ENCODE results near the gene BRI3BP. TPM values are rescaled to one million over a fixed set of nuclear protein-coding genes. Genes with fewer than 3 reads are reported as not detected.

The BRI3BP gene
- total RNA-seq, 1 donor from 2014 or later: 12.0 TPM

DNA sequence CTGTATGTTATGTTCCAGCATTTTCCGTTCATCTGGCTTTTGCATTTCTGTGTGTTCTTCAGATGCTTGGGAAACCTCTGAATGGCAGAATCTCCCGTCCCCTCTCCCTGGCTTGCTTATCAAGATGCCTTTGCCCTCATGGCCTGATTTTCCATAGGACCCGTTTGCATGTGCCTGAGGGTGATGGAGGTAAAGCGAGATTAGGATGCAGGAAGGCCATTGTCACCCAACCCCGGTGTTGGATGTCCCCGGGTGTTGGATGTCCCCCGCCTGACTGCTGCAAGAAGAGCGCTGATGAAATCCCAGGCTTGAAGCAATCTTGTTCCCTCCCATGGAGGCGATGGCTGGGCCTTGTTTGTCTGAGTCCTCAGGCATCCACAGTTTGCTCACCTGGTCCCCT lies 9.6 kb downstream of the BRI3BP start:
- H3K4me1 Mint-ChIP-seq (ENCODE audit: low read depth): no peaks in the 10 kb centered on the region
- peaks cover 3% of the 10 kb centered on the region for H3K36me3 Mint-ChIP-seq (ENCODE audit: insufficient read depth)
- H3K4me3 Mint-ChIP-seq (ENCODE audit: low read depth): no peak overlapping the region
- no peak for DNase-seq (ENCODE audit: low spot score, unreplicated experiment)
- H3K27ac Mint-ChIP-seq: no peak overlapping the region
- TF ChIP-seq, protein P1, sequence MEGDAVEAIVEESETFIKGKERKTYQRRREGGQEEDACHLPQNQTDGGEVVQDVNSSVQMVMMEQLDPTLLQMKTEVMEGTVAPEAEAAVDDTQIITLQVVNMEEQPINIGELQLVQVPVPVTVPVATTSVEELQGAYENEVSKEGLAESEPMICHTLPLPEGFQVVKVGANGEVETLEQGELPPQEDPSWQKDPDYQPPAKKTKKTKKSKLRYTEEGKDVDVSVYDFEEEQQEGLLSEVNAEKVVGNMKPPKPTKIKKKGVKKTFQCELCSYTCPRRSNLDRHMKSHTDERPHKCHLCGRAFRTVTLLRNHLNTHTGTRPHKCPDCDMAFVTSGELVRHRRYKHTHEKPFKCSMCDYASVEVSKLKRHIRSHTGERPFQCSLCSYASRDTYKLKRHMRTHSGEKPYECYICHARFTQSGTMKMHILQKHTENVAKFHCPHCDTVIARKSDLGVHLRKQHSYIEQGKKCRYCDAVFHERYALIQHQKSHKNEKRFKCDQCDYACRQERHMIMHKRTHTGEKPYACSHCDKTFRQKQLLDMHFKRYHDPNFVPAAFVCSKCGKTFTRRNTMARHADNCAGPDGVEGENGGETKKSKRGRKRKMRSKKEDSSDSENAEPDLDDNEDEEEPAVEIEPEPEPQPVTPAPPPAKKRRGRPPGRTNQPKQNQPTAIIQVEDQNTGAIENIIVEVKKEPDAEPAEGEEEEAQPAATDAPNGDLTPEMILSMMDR (IDR thresholded peaks at IDR 0.05; ENCODE audit: unreplicated experiment): no peak
- no peaks in the 10 kb centered on the region for H3K9me3 Mint-ChIP-seq (ENCODE audit: low read depth)
- H3K27me3 Mint-ChIP-seq: no peaks in the 10 kb centered on the region

DNA sequence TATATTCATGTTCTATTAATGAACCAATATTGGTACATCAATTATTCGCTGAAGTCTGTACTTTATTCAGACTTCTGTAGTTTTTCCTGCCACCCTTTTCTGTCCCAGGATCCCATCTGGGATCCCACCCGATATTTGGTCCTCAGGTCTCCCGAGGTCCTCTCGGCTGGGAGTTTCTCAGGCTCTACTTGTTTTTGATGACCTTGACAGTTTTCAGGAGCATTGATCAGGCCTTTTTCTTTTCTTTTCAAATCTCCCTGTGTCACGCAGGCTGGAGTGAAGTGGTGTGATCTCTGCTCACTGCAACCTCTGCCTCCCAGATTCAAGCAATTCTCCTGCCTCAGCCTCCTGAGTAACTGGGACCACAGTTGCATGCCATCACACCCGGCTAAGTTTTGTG lies 11.2 kb downstream of the BRI3BP start:
- H3K4me1 Mint-ChIP-seq (ENCODE audit: low read depth): no peaks in the 10 kb centered on the region
- no peaks in the 10 kb centered on the region for H3K9me3 Mint-ChIP-seq (ENCODE audit: low read depth)
- TF ChIP-seq, protein P1 (IDR thresholded peaks at IDR 0.05; ENCODE audit: unreplicated experiment): no peak
- H3K27ac Mint-ChIP-seq: no peak overlapping the region
- H3K36me3 Mint-ChIP-seq (ENCODE audit: insufficient read depth): peaks cover 3% of the 10 kb centered on the region
- H3K27me3 Mint-ChIP-seq: no peaks in the 10 kb centered on the region
- no peak for DNase-seq (ENCODE audit: low spot score, unreplicated experiment)
- no peak overlapping the region for H3K4me3 Mint-ChIP-seq (ENCODE audit: low read depth)

DNA sequence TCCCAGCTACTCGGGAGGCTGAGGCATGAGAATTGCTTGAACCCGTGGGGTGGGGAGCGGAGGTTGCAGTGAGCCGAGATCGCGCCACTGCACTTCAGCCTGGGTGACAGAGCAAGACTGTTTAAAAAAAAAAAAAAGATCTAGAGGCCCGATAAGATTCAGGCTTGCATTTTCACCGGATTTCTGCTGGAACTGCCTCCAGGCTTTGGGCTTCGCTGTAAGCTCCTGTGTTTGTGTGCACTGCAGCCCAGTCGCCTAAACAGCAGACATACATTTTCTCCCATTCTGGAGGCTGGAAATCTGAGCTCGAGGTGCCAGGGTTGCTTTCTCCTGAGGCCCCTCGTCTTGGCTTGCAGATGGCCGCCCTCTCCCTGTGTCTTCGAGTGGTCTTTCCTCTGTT lies 12.2 kb downstream of the BRI3BP start:
- Mint-ChIP-seq H3K36me3 (ENCODE audit: insufficient read depth) (peaks cover 3% of the 10 kb centered on the region), H3K27me3 (no peaks in the 10 kb centered on the region), H3K4me3 (ENCODE audit: low read depth) (no peak overlapping the region), H3K4me1 (ENCODE audit: low read depth) (no peaks in the 10 kb centered on the region), H3K27ac (no peak overlapping the region), H3K9me3 (ENCODE audit: low read depth) (no peaks in the 10 kb centered on the region)
- no peak for DNase-seq (ENCODE audit: low spot score, unreplicated experiment)
- TF ChIP-seq, protein P1 (IDR thresholded peaks at IDR 0.05; ENCODE audit: unreplicated experiment): no peak

DNA sequence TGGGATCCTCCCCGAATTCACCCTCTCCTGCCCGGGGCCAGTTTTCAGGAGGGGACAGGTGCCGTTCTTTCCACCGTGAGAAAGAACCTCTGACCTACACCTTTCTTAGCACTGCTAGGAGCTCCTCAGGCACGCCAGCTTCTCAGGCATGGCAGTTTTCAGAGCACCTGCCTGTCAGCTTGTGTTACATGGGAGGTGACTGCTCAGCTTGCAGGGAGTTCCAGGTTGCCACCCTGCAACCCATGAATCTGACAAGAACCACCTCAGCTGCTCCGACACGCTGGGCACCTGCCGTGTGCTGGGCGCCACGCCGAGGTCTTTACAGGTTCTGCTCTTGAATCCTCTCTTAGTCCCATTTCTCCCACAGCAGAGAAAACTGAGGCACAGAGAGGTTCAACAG lies 12.9 kb downstream of the BRI3BP start:
- Mint-ChIP-seq H3K9me3 (ENCODE audit: low read depth) (no peaks in the 10 kb centered on the region), H3K36me3 (ENCODE audit: insufficient read depth) (peaks cover 3% of the 10 kb centered on the region), H3K4me3 (ENCODE audit: low read depth) (no peak overlapping the region), H3K27ac (no peak overlapping the region), H3K4me1 (ENCODE audit: low read depth) (no peaks in the 10 kb centered on the region), H3K27me3 (no peaks in the 10 kb centered on the region)
- no peak for DNase-seq (ENCODE audit: low spot score, unreplicated experiment)
- TF ChIP-seq, protein P1 (IDR thresholded peaks at IDR 0.05; ENCODE audit: unreplicated experiment): no peak

DNA sequence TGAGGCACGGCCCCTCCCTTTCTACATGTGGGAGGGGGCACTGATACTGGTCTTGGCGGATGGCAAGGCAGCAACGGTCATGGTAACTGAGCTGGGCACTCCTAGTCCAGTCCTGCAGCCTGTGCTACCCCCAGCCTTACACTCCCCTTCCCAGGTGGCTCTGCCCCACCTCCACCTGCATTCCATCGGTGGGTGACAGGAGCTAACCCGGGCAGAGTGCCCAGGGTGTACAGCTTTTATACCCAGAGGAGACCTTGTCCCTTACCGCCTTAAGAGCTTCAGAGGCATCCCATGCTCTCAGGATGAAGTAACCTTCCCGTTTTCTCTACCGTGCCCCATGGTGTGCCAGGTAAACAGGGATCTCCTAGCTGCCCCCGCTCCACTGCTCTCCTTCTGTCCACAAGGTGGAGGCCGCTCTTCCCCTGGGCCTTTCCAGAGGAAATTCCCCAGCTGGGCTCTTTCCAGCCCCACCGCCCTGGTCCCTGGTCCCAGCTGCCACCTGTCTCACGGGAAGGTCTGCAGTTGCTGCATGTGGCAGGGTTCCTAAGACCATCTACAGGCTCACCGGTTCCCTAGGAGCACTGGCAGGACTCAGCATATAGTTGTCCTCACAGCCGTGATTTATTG lies 20.5 kb downstream of the BRI3BP start:
- TF ChIP-seq, protein P1 (IDR thresholded peaks at IDR 0.05; ENCODE audit: unreplicated experiment): no peak
- Mint-ChIP-seq H3K36me3 (ENCODE audit: insufficient read depth) (peaks cover 7% of the 10 kb centered on the region), H3K27ac (no peak overlapping the region), H3K4me3 (ENCODE audit: low read depth) (no peak overlapping the region), H3K9me3 (ENCODE audit: low read depth) (no peaks in the 10 kb centered on the region), H3K4me1 (ENCODE audit: low read depth) (no peaks in the 10 kb centered on the region), H3K27me3 (no peaks in the 10 kb centered on the region)
- DNase-seq (ENCODE audit: low spot score, unreplicated experiment): no peak

Measured in progenitor cell of endocrine pancreas (in vitro differentiated cells).